CD4-positive, CD25-positive, alpha-beta regulatory T cell (primary cell): ENCODE data around the gene AKAP1. TPM values are rescaled to one million over a fixed set of nuclear protein-coding genes. Genes with fewer than 3 reads are reported as not detected.

Experiments
- ATAC-seq, 2 donors: fragments of 150-1000 bp; cut with Tn5 transposase; one replicate each; pipeline ENCODE4 v1.10.0; 2021; ENCODE audit warnings: low read depth in 2 of 2, moderate number of reproducible peaks in 2 of 2, moderate library complexity in 1 of 2
- DNase-seq, 3 donors: peaks; one replicate each; pipeline versions ENCODE4 v3.0.0 to v3.0.0-alpha.2; 2012 to 2022; ENCODE audit warnings: mixed read lengths in 1 of 3
- H3K27ac ChIP-seq: one replicate; pipeline ENCODE4 v1.7.0; 2013; ENCODE audit warnings: mild to moderate bottlenecking, low read length; ENCODE audit not compliant: insufficient read depth, poor library complexity, severe bottlenecking
- H3K27me3 ChIP-seq: one replicate; pipeline ENCODE4 v1.7.0; 2013; ENCODE audit warnings: low read length; ENCODE audit not compliant: control insufficient read depth, insufficient read depth
- H3K36me3 ChIP-seq: one replicate; pipeline ENCODE4 v1.7.0; 2013; ENCODE audit warnings: mild to moderate bottlenecking, low read length, moderate library complexity; ENCODE audit not compliant: control insufficient read depth, insufficient read depth
- H3K4me1 ChIP-seq: 2 replicates; pipeline ENCODE4 v1.7.0; 2013; ENCODE audit warnings: mild to moderate bottlenecking, low read length; ENCODE audit not compliant: insufficient read depth, control insufficient read depth, poor library complexity, severe bottlenecking
- H3K4me3 ChIP-seq: one replicate; pipeline ENCODE4 v1.7.0; 2013; ENCODE audit warnings: low read depth, mild to moderate bottlenecking, low read length, moderate library complexity
- H3K9me3 ChIP-seq, 2 experiments: 1 replicate in 1 of 2; 2 replicates in 1 of 2; pipeline ENCODE4 v1.7.0; 2013; ENCODE audit warnings: low read length in 2 of 2, mild to moderate bottlenecking in 1 of 2, moderate library complexity in 1 of 2; ENCODE audit not compliant: control insufficient read depth in 2 of 2
- H3K27ac Mint-ChIP-seq, 3 donors: one replicate each; pipeline ENCODE4 v1.8.0; 2020 to 2022; ENCODE audit warnings: mild to moderate bottlenecking in 3 of 3, mixed read lengths in 3 of 3, moderate library complexity in 2 of 3
- H3K27me3 Mint-ChIP-seq: one replicate; pipeline ENCODE4 v1.8.0; 2022; ENCODE audit warnings: mild to moderate bottlenecking, mixed read lengths
- H3K36me3 Mint-ChIP-seq: one replicate; pipeline ENCODE4 v1.8.0; 2020; ENCODE audit warnings: mixed read lengths
- H3K4me1 Mint-ChIP-seq, 4 donors: one replicate each; pipeline ENCODE4 v1.8.0; 2020 to 2022; ENCODE audit warnings: mixed read lengths in 4 of 4, mild to moderate bottlenecking in 1 of 4
- H3K4me3 Mint-ChIP-seq, 4 donors: one replicate each; pipeline ENCODE4 v1.8.0; 2020 to 2022; ENCODE audit warnings: mild to moderate bottlenecking in 4 of 4, mixed read lengths in 4 of 4, moderate library complexity in 3 of 4
- H3K9me3 Mint-ChIP-seq, 7 donors: one replicate each; pipeline ENCODE4 v1.8.0; 2020 to 2022; ENCODE audit warnings: mixed read lengths in 7 of 7, mild to moderate bottlenecking in 3 of 7, moderate library complexity in 2 of 7
- polyA plus RNA-seq, 4 donors: library from polyadenylated mRNA; unstranded; fragments of 300-500 nt; fragmentation: Illumina TruSeq; gene quantifications; one replicate each; pipeline ENCODE4 v1.2.3, GENCODE V29; 2021
- total RNA-seq: library from RNA; stranded (reverse); gene quantifications from one replicate; pipeline ENCODE4 v1.2.3, GENCODE V29; 2022

The AKAP1 gene
- total and polyA plus RNA-seq, 5 donors from 2014 or later, result 9.8 to 27.8 (median 16.6) TPM

DNA sequence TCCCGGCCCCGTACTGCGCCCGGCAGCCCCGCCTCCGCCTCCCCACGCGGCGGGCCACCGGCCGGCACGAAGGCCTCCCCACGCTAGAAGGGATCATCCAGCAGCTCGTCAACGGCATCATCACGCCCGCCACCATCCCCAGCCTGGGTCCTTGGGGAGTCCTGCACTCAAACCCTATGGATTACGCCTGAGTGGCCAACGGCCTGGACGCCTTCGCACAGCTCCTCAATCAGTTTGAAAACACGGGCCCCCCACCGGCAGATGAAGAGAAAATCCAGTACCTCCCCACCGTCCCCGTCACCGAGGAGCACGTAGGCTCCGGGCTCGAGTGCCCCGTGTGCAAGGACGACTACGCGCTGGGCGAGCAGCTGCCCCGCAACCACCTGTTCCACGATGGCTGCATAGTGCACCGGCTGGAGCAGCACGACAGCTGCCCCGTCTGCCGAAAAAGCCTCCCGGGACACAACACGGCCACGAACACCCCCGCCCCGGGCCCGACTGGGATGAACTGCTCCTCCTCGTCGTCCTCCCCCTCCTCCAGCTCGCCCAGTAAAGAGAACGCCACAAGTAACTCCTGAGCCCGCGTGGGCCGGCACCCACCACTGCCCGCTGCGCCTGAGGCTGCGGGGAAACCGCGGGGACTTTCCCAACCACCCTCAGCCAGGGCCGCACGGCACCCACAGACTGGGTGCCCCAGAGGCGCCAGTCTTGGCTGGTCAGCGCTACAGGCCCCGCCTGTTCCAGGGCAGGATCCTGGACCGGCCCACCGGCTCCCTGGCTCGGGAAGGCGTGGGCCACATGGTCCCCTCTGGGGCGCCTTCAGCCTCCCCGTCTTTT is 39.0 kb upstream of the AKAP1 start:
- no peak overlapping the region for H3K4me3 ChIP-seq
- H3K4me3 Mint-ChIP-seq, result peak overlapping the region in 3 of 4 donors; percentile 52 to 86 (median 77)
- peaks cover 62% of the 10 kb centered on the region for H3K27me3 Mint-ChIP-seq

DNA sequence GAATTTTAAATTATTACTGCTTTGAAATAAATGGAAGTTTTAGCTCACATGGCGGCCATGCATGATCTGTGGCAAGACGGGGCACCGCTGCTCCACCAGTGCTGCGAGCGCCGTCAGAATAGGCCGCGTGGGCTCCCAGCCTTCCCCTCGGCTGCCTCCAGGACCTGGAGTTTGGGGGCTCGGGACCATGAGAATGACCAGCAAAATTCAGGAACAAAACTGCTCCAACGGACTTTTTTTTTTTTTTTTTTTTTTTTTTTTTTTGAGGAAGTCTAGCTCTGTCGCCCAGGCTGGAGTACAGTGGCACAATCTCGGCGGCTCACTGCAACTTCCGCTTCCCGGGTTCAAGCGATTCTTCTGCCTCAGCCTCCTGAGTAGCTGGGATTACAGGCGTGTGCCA is 38.3 kb upstream of the AKAP1 start:
- DNase-seq (peak in 1 of 3 donors; percentile 5), ATAC-seq (no peak)
- peaks cover 3% of the 10 kb centered on the region for H3K36me3 Mint-ChIP-seq
- no peak overlapping the region for H3K27ac Mint-ChIP-seq
- H3K9me3 Mint-ChIP-seq, result peaks cover 0 to 2% (median 0%) of the 10 kb centered on the region in 7 donors
- Histone ChIP-seq H3K27ac (no peak overlapping the region), H3K27me3 (peaks cover 21% of the 10 kb centered on the region), H3K9me3 (no peaks in the 10 kb centered on the region), H3K4me3 (no peak overlapping the region), H3K4me1 (peaks cover 16% of the 10 kb centered on the region), H3K36me3 (no peaks in the 10 kb centered on the region)
- peaks cover 5 to 14% (median 11%) of the 10 kb centered on the region in 4 donors for H3K4me1 Mint-ChIP-seq
- peak overlapping the region in 3 of 4 donors; percentile 35 to 62 (median 52) for H3K4me3 Mint-ChIP-seq
- H3K27me3 Mint-ChIP-seq, result peaks cover 67% of the 10 kb centered on the region

More for the DNA sequence above, 39.0 kb upstream of the AKAP1 start:
- ATAC-seq (peak; percentile 43 to 46), DNase-seq (peak in 2 of 3 donors; percentile 14 to 22)
- no peaks in the 10 kb centered on the region for H3K36me3 ChIP-seq
- Mint-ChIP-seq H3K36me3 (peaks cover 3% of the 10 kb centered on the region), H3K27ac (no peak overlapping the region), H3K9me3 (peaks cover 0 to 2% (median 0%) of the 10 kb centered on the region in 7 donors), H3K4me1 (peaks cover 5 to 14% (median 11%) of the 10 kb centered on the region in 4 donors)
- H3K4me1 ChIP-seq, result peaks cover 16% of the 10 kb centered on the region
- H3K27me3 ChIP-seq, result peaks cover 23% of the 10 kb centered on the region
- no peak overlapping the region for H3K27ac ChIP-seq
- no peaks in the 10 kb centered on the region for H3K9me3 ChIP-seq

DNA sequence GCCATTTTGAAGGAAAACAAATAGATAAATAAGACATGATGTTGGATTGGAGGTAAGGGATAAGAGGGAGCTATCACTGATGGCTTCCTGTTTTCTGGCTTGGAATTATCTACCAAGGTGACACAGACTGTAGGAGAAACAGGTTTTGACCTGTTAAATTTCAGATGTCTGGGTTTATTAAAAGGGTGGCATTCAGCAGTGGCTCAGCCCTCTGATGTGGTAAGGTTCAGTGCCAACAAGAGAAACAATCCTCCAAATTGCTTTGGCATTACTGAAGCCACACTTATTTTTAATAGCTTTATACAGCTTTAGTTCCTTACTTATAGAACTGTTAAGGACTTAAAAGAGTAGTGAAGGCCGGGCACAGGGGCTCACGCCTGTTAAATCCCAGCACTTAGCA is 37.0 kb upstream of the AKAP1 start:
- no peak overlapping the region for H3K4me3 Mint-ChIP-seq
- Histone ChIP-seq H3K27me3 (peaks cover 18% of the 10 kb centered on the region), H3K36me3 (no peaks in the 10 kb centered on the region), H3K4me3 (no peak overlapping the region), H3K27ac (no peak overlapping the region), H3K4me1 (peaks cover 16% of the 10 kb centered on the region), H3K9me3 (no peaks in the 10 kb centered on the region)
- peaks cover 5 to 14% (median 11%) of the 10 kb centered on the region in 4 donors for H3K4me1 Mint-ChIP-seq
- ATAC-seq, result no peak
- H3K9me3 Mint-ChIP-seq, result peaks cover 0 to 2% (median 0%) of the 10 kb centered on the region in 7 donors
- peak overlapping the region in 1 of 3 donors; percentile 0 for H3K27ac Mint-ChIP-seq
- peaks cover 67% of the 10 kb centered on the region for H3K27me3 Mint-ChIP-seq
- DNase-seq, result no peak
- H3K36me3 Mint-ChIP-seq, result peaks cover 3% of the 10 kb centered on the region

DNA sequence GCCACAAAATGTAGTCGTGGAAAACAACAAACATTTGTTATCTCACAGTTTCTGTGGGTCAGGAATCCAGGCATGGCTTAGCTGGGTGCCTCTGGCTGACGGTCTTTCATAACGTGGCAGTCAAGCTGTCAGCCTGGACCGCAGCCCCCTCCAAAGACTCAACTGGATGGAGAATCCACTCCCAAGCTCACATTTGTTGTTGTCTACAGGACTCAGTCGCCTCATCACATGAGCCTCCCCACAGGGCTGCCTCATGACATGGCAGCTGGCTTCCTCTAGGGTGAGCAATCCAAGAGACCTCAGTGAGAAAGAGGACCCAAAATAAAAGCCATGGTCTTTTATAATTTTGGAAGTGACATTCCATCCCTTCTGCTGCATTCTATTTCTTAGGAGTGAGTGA is 34.7 kb upstream of the AKAP1 start:
- no peak overlapping the region for H3K27ac ChIP-seq
- H3K9me3 ChIP-seq, result no peaks in the 10 kb centered on the region
- Mint-ChIP-seq H3K4me1 (peaks cover 0 to 12% (median 10%) of the 10 kb centered on the region in 4 donors), H3K27me3 (peaks cover 62% of the 10 kb centered on the region), H3K9me3 (peaks cover 0 to 2% (median 0%) of the 10 kb centered on the region in 7 donors), H3K27ac (no peak overlapping the region), H3K36me3 (no peaks in the 10 kb centered on the region), H3K4me3 (no peak overlapping the region)
- no peak for ATAC-seq
- no peak for DNase-seq
- peaks cover 15% of the 10 kb centered on the region for H3K4me1 ChIP-seq
- H3K27me3 ChIP-seq, result peaks cover 10% of the 10 kb centered on the region
- no peak overlapping the region for H3K4me3 ChIP-seq
- no peaks in the 10 kb centered on the region for H3K36me3 ChIP-seq

DNA sequence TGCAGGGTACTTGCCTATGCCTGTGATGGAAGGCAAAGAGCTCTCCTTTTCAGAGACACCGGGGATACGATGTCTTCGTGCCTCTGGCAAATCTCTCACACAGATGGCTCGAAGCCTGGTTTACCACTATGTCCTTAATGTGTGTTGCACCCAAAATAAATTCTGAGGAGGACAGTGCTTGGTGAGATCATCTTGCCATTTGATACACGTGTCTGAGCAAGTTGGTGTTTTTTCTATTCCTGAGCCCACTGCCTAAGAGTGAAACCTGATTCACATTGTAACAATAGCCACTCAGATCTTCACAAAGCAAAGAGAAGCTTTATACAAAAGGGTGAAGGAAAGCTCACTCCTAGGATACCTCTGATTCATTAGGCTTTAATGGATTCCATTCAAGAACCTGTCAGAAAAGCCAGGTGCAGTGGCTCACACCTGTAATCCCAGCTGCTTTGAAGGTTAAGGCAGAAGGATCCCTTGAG is 33.1 kb upstream of the AKAP1 start:
- H3K4me3 Mint-ChIP-seq, result no peak overlapping the region
- H3K9me3 ChIP-seq, result no peaks in the 10 kb centered on the region
- no peaks in the 10 kb centered on the region for H3K36me3 Mint-ChIP-seq
- ATAC-seq, result no peak
- no peaks in the 10 kb centered on the region for H3K4me1 ChIP-seq
- no peak overlapping the region for H3K4me3 ChIP-seq
- H3K9me3 Mint-ChIP-seq, result peaks cover 0 to 2% (median 0%) of the 10 kb centered on the region in 7 donors
- no peak overlapping the region for H3K27ac ChIP-seq
- H3K36me3 ChIP-seq, result no peaks in the 10 kb centered on the region
- DNase-seq, result no peak
- H3K27me3 ChIP-seq, result peaks cover 8% of the 10 kb centered on the region
- peaks cover 52% of the 10 kb centered on the region for H3K27me3 Mint-ChIP-seq
- H3K4me1 Mint-ChIP-seq, result peaks cover 0 to 12% (median 3%) of the 10 kb centered on the region in 4 donors
- H3K27ac Mint-ChIP-seq, result no peak overlapping the region

DNA sequence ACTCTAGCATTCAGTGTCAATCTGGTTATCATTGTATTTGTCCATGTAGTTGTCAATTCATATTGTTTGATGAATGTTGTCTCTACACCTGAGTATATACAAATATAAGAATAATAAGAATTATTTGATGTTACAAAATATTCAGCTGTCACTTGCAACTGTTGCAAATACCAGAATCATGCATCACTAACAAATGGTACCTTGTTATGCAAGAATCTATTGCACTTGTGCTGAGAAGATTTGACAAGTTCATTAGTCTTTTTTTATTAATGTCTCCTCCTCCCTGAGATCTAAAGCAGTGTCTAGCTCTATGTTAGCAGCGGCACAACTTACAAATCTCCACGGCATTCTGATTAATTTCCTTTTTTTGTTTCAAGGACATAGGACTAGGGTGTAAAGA is 22.2 kb upstream of the AKAP1 start:
- no peak overlapping the region for H3K27ac ChIP-seq
- ATAC-seq (no peak), DNase-seq (no peak)
- H3K36me3 ChIP-seq, result no peaks in the 10 kb centered on the region
- H3K4me1 ChIP-seq, result no peaks in the 10 kb centered on the region
- no peaks in the 10 kb centered on the region for H3K4me1 Mint-ChIP-seq
- H3K27me3 ChIP-seq, result no peaks in the 10 kb centered on the region
- no peak overlapping the region for H3K4me3 Mint-ChIP-seq
- no peaks in the 10 kb centered on the region for H3K36me3 Mint-ChIP-seq
- H3K27ac Mint-ChIP-seq, result no peak overlapping the region
- H3K27me3 Mint-ChIP-seq, result peaks cover 25% of the 10 kb centered on the region
- no peak overlapping the region for H3K4me3 ChIP-seq
- no peaks in the 10 kb centered on the region for H3K9me3 Mint-ChIP-seq
- H3K9me3 ChIP-seq, result no peaks in the 10 kb centered on the region

DNA sequence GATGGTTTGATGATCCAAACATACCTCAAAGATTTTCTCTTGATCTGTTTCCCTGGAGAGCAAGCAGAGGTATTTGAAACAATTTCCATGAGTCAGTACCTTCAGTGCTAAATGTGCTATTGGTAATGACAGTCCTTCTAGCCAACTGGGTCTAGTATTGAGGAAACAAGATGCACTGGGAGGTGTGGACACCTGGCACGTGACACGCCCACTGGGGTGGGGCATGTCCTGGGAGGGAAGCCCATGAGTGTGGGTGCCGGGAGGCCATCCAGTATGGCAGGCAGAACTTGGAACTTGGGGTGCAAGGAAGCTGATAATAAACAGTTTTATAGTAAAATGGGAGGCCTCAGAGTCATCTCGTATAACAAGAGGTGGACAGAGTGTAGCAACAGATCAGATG is 17.9 kb upstream of the AKAP1 start:
- ATAC-seq, result no peak
- Mint-ChIP-seq H3K27ac (no peak overlapping the region), H3K9me3 (no peaks in the 10 kb centered on the region), H3K4me3 (no peak overlapping the region), H3K36me3 (no peaks in the 10 kb centered on the region), H3K4me1 (no peaks in the 10 kb centered on the region), H3K27me3 (peaks cover 28% of the 10 kb centered on the region)
- no peak for DNase-seq
- Histone ChIP-seq H3K36me3 (no peaks in the 10 kb centered on the region), H3K27me3 (no peaks in the 10 kb centered on the region), H3K4me3 (no peak overlapping the region), H3K9me3 (no peaks in the 10 kb centered on the region), H3K4me1 (no peaks in the 10 kb centered on the region), H3K27ac (no peak overlapping the region)
